Neural cell (in vitro differentiated cells): Measurements from ENCODE around the gene ARHGAP10.

ENCODE experiments used
- CTCF ChIP-seq: fragments of 450-650 bp; IDR thresholded peaks from 2 replicates; pipeline ENCODE4 v1.5.1; 2014; ENCODE audit warnings: antibody characterized with exemption, mild to moderate bottlenecking, moderate library complexity; ENCODE audit not compliant: poor library complexity, severe bottlenecking
- POLR2AphosphoS5 ChIP-seq: IDR thresholded peaks from 2 replicates; pipeline ENCODE4 v1.6.1; 2012
- TF ChIP-seq, protein P1 (sequence below): IDR thresholded peaks from 2 replicates; pipeline ENCODE4 v1.6.1; 2012; ENCODE audit warnings: borderline replicate concordance

- TF ChIP-seq CTCF = no peak
- TF ChIP-seq POLR2AphosphoS5 = no peak
- TF ChIP-seq, protein P1, sequence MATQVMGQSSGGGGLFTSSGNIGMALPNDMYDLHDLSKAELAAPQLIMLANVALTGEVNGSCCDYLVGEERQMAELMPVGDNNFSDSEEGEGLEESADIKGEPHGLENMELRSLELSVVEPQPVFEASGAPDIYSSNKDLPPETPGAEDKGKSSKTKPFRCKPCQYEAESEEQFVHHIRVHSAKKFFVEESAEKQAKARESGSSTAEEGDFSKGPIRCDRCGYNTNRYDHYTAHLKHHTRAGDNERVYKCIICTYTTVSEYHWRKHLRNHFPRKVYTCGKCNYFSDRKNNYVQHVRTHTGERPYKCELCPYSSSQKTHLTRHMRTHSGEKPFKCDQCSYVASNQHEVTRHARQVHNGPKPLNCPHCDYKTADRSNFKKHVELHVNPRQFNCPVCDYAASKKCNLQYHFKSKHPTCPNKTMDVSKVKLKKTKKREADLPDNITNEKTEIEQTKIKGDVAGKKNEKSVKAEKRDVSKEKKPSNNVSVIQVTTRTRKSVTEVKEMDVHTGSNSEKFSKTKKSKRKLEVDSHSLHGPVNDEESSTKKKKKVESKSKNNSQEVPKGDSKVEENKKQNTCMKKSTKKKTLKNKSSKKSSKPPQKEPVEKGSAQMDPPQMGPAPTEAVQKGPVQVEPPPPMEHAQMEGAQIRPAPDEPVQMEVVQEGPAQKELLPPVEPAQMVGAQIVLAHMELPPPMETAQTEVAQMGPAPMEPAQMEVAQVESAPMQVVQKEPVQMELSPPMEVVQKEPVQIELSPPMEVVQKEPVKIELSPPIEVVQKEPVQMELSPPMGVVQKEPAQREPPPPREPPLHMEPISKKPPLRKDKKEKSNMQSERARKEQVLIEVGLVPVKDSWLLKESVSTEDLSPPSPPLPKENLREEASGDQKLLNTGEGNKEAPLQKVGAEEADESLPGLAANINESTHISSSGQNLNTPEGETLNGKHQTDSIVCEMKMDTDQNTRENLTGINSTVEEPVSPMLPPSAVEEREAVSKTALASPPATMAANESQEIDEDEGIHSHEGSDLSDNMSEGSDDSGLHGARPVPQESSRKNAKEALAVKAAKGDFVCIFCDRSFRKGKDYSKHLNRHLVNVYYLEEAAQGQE = no peak
These were observed 272.5 kb downstream of the ARHGAP10 start for GRCh38 chr4:148004228-148004857.
